Measurements from ENCODE around the gene MN1.

GRCh38 chr22:27761665-27762064 lies 39.9 kb downstream of the MN1 start:
- TF ChIP-seq CTCF (conservative IDR thresholded peaks at IDR 0.05; ENCODE audit: low read depth in 2 of 2) (no peak), EZH2phosphoT487 (IDR thresholded peaks at IDR 0.05; ENCODE audit: unreplicated experiment) (no peak), EZH2 (IDR thresholded peaks at IDR 0.05; ENCODE audit: low read depth, unreplicated experiment) (no peak)
